ENCODE data around the gene RSPO3.

The RSPO3 gene

GRCh38 chr6:127204281-127204680, 85.8 kb downstream of the RSPO3 start:
- no peaks in the 10 kb centered on the region for H3K9me3 ChIP-seq (ENCODE audit: control insufficient read depth, insufficient read depth, low read depth, low read length)
- no peak overlapping the region for H3K4me3 ChIP-seq (ENCODE audit: low read depth, low read length)
- TF ChIP-seq TSHZ1 (tag by site-specific recombination; IDR thresholded peaks at IDR 0.05; ENCODE audit: borderline replicate concordance) = no peak
- no peak for TF ChIP-seq ZNF114 (tag by site-specific recombination; IDR thresholded peaks at IDR 0.05)
- no peak for TF ChIP-seq ZNF366 (tag by site-specific recombination; conservative IDR thresholded peaks at IDR 0.05)
- H3K4me1 ChIP-seq (ENCODE audit: control insufficient read depth, insufficient read depth, low read length) = no peaks in the 10 kb centered on the region
- CTCF ChIA-PET = interaction anchor here (0.5 to 1.6 kb wide), 5 partner anchors 14 to 1171 kb away, joined by 3 to 5 read pairs (median 4); no protein-coding TSS in a partner anchor
- H3K36me3 ChIP-seq (ENCODE audit: control insufficient read depth in 2 of 2, insufficient read depth in 1 of 2, low read length in 2 of 2) = no peaks in the 10 kb centered on the region
- POLR2A ChIA-PET = no interaction called here
- no peak overlapping the region for H3K27ac ChIP-seq (ENCODE audit: extremely low read depth, low read depth, low read length)

GRCh38 chr6:127205036-127205435, 86.6 kb downstream of the RSPO3 start:
- ChIA-PET POLR2A (no interaction called here), CTCF (interaction anchor here (0.7 to 1.6 kb wide), 2 partner anchors 18 to 19 kb away, joined by 5 read pairs; no protein-coding TSS in a partner anchor)
- H3K36me3 ChIP-seq (ENCODE audit: control insufficient read depth in 2 of 2, insufficient read depth in 1 of 2, low read length in 2 of 2) = no peaks in the 10 kb centered on the region
- TF ChIP-seq ZNF544 (tag by site-specific recombination; IDR thresholded peaks at IDR 0.05) = no peak
- no peak for TF ChIP-seq EGR2 (tag by site-specific recombination; IDR thresholded peaks at IDR 0.05; ENCODE audit: low read depth)
- TF ChIP-seq ZFHX2 (tag by site-specific recombination; conservative IDR thresholded peaks at IDR 0.05) = no peak
- no peak for TF ChIP-seq ZNF596 (tag by site-specific recombination; IDR thresholded peaks at IDR 0.05)
- TF ChIP-seq ZBTB44 (tag by site-specific recombination; IDR thresholded peaks at IDR 0.05) = no peak
- no peak for TF ChIP-seq ZNF16 (tag by site-specific recombination; IDR thresholded peaks at IDR 0.05; ENCODE audit: low read depth)
- no peak for TF ChIP-seq HOXC10 (CRISPR knock-in tag; IDR thresholded peaks at IDR 0.05)
- TF ChIP-seq ZSCAN18 (tag by site-specific recombination; IDR thresholded peaks at IDR 0.05) = no peak
- no peak for TF ChIP-seq ZNF302 (tag by site-specific recombination; IDR thresholded peaks at IDR 0.05; ENCODE audit: low read depth)
- H3K4me1 ChIP-seq (ENCODE audit: control insufficient read depth, insufficient read depth, low read length) = no peaks in the 10 kb centered on the region
- H3K27ac ChIP-seq (ENCODE audit: extremely low read depth, low read depth, low read length) = no peak overlapping the region
- no peak overlapping the region for H3K4me3 ChIP-seq (ENCODE audit: low read depth, low read length)
- no peaks in the 10 kb centered on the region for H3K9me3 ChIP-seq (ENCODE audit: control insufficient read depth, insufficient read depth, low read depth, low read length)

- Histone ChIP-seq H3K9me3 (ENCODE audit: control insufficient read depth, insufficient read depth, low read depth, low read length) (no peaks in the 10 kb centered on the region), H3K4me1 (ENCODE audit: control insufficient read depth, insufficient read depth, low read length) (no peaks in the 10 kb centered on the region), H3K36me3 (ENCODE audit: control insufficient read depth in 2 of 2, insufficient read depth in 1 of 2, low read length in 2 of 2) (no peaks in the 10 kb centered on the region), H3K4me3 (ENCODE audit: low read depth, low read length) (no peak overlapping the region), H3K27ac (ENCODE audit: extremely low read depth, low read depth, low read length) (no peak overlapping the region)
- CTCF ChIA-PET = no interaction called here
- POLR2A ChIA-PET = no interaction called here
- no peak for TF ChIP-seq ZNF157 (tag by site-specific recombination; IDR thresholded peaks at IDR 0.05)
- TF ChIP-seq ZNF24 (tag by site-specific recombination; IDR thresholded peaks at IDR 0.05) = no peak
- TF ChIP-seq GFI1B (tag by site-specific recombination; IDR thresholded peaks at IDR 0.05) = no peak
- TF ChIP-seq INSM2 (tag by site-specific recombination; IDR thresholded peaks at IDR 0.05) = no peak
- no peak for TF ChIP-seq ZNF488 (tag by site-specific recombination; IDR thresholded peaks at IDR 0.05)
- no peak for TF ChIP-seq ZNF266 (tag by site-specific recombination; IDR thresholded peaks at IDR 0.05; ENCODE audit: low read depth)
- no peak for TF ChIP-seq GLIS2 (tag by site-specific recombination; IDR thresholded peaks at IDR 0.05)
- no peak for TF ChIP-seq ZNF660 (tag by site-specific recombination; IDR thresholded peaks at IDR 0.05)
- TF ChIP-seq ZBTB26 (tag by site-specific recombination; optimal IDR thresholded peaks at IDR 0.05) = no peak
- no peak for TF ChIP-seq ZBTB21 (tag by site-specific recombination; IDR thresholded peaks at IDR 0.05)
Measured at GRCh38 chr6:127206531-127207095, 88.1 kb downstream of the RSPO3 start.

All from HEK293 (cell line).